Esophagus (tissue), 2 donors: ENCODE data around the gene TREX2. TPM values are rescaled to one million over a fixed set of nuclear protein-coding genes. Genes with fewer than 3 reads are reported as not detected.

Experiments used
- H3K27ac ChIP-seq, 2 donors: one replicate each; pipeline ENCODE4 v1.5.1; 2013; ENCODE audit warnings: low read depth in 2 of 2, mild to moderate bottlenecking in 2 of 2, inconsistent platforms in 1 of 2, low read length in 1 of 2, moderate library complexity in 1 of 2
- H3K27me3 ChIP-seq, 2 donors: one replicate each; pipeline ENCODE4 v1.6.1; 2013; ENCODE audit warnings: low read length in 2 of 2, control low read depth in 1 of 2, mild to moderate bottlenecking in 1 of 2; ENCODE audit not compliant: insufficient read depth in 2 of 2, control insufficient read depth in 1 of 2
- H3K36me3 ChIP-seq, 2 donors: one replicate each; pipeline ENCODE4 v1.6.1; 2013; ENCODE audit warnings: low read length in 1 of 2; ENCODE audit not compliant: control insufficient read depth in 2 of 2, insufficient read depth in 2 of 2
- H3K4me1 ChIP-seq, 2 donors: one replicate each; pipeline ENCODE4 v1.6.1; 2013; ENCODE audit warnings: low read length in 1 of 2; ENCODE audit not compliant: control insufficient read depth in 2 of 2, insufficient read depth in 2 of 2
- H3K4me3 ChIP-seq, 2 donors: one replicate each; pipeline ENCODE4 v1.5.1; 2013; ENCODE audit warnings: low read length in 2 of 2, mild to moderate bottlenecking in 2 of 2, low read depth in 1 of 2, moderate library complexity in 1 of 2
- H3K9me3 ChIP-seq, 2 donors: one replicate each; pipeline ENCODE4 v1.6.1; 2013; ENCODE audit warnings: mild to moderate bottlenecking in 2 of 2, low read depth in 1 of 2, low read length in 1 of 2, moderate library complexity in 1 of 2; ENCODE audit not compliant: control insufficient read depth in 2 of 2, insufficient read depth in 1 of 2
- WGBS, 2 donors: extraction: QIAGEN DNeasy Blood & Tissue Kit; methylation state at CpG; one replicate each; pipeline ENCODE4 v1.1.7; 2013; 5-methylcytosine and 5-hydroxymethylcytosine counted together
- polyA plus RNA-seq, 2 donors: library from polyadenylated mRNA; stranded (reverse); fragments of 200-250 nt; gene quantifications; one replicate each; pipeline ENCODE4 v1.2.3, GENCODE V29; 2013
- donor health status: healthy with polysubstance abuse.
- donor health status: Bipolar disorder and iron deficiency.

The TREX2 gene
- polyA plus RNA-seq, 2 donors, result 1.9 to 2.8 TPM

DNA sequence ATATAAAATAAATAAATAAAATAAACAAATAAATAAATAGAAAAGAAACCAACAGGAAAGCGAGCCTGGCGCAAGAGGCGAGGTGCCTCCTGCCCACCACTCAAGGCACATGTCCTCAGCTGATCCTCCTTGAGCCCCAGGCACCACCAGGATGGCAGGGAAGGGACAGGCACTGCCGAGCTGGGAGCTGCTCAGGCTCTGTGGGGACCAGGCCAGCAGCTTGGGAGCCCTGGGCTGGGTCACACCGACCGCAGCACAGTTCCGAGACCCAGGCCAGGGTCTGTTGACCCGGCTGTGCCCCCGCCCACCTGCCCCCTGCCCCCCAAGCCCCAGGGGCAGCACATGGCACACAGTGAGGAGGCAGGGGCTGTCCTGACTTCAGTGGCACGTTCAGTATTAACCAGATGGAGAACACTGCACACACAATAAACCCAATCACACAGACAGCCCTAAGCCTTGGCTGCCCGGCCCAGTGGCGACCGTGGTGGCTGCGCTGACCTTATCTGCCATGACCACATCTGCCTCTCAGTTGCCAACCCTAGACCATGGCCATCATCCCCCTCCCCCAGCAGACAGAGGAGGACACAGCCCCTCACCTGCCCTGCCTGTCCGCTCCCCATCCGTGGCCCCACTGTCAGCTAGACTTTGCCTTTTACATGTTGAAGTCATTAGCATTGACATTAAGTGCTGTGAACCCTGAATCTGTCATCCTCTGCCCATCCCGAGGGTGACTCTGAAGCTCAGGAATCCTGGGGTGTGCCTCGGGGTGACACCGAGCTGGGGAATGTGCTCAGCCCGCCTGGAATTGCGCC is 2.9 kb upstream of the TREX2 start:
- Histone ChIP-seq H3K4me3 (no peak overlapping the region), H3K9me3 (no peaks in the 10 kb centered on the region), H3K27me3 (no peaks in the 10 kb centered on the region), H3K27ac (no peak overlapping the region), H3K4me1 (peaks cover 0 to 5% of the 10 kb centered on the region in 2 donors), H3K36me3 (no peaks in the 10 kb centered on the region)
- 91 to 96% methylated on average over 21 of the region's 21 CpGs for WGBS, 2 donors

DNA sequence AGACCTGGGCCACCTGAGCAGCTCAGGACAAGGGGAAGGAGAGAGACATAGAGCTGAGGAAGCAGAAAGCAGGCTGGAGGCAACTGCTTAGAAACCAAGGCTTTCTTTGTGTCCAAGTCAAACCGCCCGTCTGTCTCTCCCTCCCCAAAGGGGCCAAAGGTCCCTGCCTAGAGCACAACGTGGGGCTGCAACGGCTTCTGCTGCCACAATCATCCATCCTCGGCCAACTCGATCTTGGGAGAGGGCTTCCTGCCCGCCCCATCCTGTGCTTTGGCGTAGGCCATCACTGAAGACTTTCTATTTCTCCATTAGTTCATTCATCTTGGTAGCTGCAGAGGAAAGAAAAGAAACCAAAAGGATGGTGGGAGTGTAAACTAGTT is 1.7 kb upstream of the TREX2 start:
- Histone ChIP-seq H3K27ac (no peak overlapping the region), H3K27me3 (no peaks in the 10 kb centered on the region), H3K4me1 (peaks cover 0 to 5% of the 10 kb centered on the region in 2 donors), H3K9me3 (no peaks in the 10 kb centered on the region), H3K36me3 (no peaks in the 10 kb centered on the region), H3K4me3 (no peak overlapping the region)
- WGBS, 2 donors, result 84 to 89% methylated on average over 8 of the region's 8 CpGs

DNA sequence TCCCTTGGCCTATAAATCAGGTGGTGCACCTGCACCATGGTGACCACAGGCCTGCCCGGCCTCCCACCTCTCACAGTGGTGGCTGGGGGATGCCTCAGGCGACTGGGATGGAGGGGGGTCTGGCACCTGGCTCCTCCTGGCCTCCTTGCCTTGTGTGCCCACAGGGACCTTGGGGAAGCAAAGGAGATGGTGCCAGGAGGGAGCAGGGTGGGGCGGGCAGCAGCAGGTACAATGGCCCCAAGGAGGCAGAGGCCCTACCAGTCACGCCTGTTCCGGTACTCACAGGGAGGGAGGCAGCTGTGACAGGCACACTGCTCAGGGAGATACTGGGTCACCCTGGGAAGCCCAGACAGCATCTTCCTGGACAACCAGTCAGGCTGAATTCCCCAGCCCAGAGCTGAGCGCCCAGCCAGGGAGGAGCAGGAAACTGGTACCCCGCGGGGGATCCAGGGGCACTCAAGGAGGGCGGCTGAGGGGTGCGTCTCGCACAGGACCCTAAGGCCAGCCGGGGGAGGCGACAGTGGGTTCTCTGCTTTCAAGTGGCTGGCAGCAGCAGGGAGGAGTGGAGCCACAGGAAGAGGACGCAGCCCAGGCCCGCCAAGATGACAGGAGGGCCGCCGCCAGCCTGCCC is 1.2 kb upstream of the TREX2 start:
- Histone ChIP-seq H3K4me3 (no peak overlapping the region), H3K27ac (no peak overlapping the region), H3K36me3 (no peaks in the 10 kb centered on the region), H3K27me3 (no peaks in the 10 kb centered on the region), H3K4me1 (peaks cover 0 to 5% of the 10 kb centered on the region in 2 donors), H3K9me3 (no peaks in the 10 kb centered on the region)
- WGBS, 2 donors, result 90 to 91% methylated on average over 16 to 17 of the region's 17 CpGs

DNA sequence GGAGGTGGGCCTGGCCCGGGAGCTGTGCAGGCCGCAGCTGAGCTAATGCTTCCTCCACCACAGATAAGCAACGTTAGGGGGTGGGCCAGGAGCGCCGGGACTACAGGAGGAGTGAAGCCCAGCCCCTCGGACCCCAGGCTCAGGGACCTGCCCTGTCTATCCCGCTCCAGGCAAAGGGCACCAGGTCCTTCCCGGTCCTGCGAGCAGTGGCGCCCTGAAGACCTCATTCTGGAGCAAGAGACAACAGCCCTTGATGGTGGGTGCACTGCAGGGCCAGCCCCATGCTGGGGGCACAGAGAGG is 730 bp upstream of the TREX2 start:
- 85 to 87% methylated on average over 10 of the region's 10 CpGs for WGBS, 2 donors
- H3K9me3 ChIP-seq, result no peaks in the 10 kb centered on the region
- H3K36me3 ChIP-seq, result no peaks in the 10 kb centered on the region
- peaks cover 0 to 5% of the 10 kb centered on the region in 2 donors for H3K4me1 ChIP-seq
- H3K27me3 ChIP-seq, result no peaks in the 10 kb centered on the region
- no peak overlapping the region for H3K4me3 ChIP-seq
- H3K27ac ChIP-seq, result no peak overlapping the region

DNA sequence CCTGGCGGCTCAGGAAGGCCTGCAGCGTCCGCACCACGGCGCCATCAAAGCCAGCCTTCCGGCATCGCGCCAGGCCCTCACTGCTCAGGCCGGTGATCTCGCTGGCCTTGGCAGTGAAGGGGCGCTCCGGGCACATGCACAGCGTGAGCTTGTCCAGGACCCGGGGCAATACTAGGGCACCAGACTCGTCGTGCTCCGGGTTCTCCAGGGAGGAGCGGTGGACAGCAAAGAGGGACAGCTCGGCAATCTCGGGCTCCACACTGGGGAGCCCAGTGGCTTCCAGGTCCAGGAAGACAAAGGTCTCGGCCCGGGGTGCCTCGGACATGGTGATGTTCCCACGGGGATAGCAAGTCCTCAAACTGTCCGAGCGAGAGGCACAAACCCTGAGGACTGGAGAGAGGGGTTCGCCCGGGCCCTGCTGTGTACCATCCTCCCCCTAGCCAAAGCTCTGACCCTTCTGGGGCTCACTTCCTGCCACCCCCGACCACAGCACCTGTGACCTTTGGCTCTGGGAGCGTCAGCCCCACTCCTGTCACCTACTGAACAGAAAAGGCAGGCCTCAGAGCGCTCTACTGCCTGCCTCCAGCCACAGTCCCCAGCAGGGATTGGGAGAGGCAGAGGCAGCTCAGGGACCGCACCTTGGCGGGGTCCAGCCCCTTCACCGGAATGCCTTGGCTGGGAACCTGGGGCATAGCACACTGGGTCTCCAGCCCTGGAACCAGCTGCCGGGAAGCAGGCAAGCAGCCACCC is 575 bp downstream of the TREX2 start:
- Histone ChIP-seq H3K9me3 (no peaks in the 10 kb centered on the region), H3K36me3 (no peaks in the 10 kb centered on the region), H3K27ac (no peak overlapping the region), H3K4me1 (peaks cover 0 to 5% of the 10 kb centered on the region in 2 donors), H3K27me3 (no peaks in the 10 kb centered on the region), H3K4me3 (no peak overlapping the region)
- WGBS, 2 donors, result 80 to 86% methylated on average over 33 to 35 of the region's 35 CpGs

DNA sequence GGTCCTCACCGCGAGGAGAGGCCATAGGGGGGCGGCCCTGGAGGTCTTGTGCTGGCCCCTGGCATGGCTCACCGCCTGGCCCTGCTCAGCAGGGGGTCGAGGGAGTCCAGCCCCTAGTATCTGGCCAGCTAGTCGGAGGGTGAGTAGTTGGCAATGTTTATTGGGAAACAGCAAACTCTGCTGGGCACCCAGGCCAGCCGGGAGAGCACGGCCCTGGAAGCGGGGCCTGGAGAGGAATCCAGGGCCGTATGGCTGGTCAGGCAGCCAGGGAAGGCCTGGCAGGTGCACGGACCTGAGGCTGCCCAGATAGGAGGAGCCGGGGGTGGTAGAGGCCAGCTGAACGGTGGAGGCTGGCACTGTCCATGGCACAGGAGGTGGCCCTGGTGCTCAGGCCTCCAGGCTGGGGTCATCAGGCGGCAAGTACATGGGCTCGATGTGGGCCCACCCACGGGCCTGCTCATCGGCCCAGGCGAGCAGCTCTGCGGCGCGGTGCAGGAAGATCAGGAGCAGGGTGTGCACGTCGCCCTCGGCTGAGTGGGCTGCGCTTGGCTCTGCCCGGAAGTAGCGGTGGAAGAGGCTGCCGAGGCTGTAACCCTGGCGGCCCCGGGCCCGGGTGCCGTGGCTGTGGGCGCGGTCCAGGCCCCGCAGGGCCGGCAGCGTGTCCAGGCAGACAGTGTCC is 1.4 kb downstream of the TREX2 start:
- H3K9me3 ChIP-seq, result no peaks in the 10 kb centered on the region
- no peak overlapping the region for H3K27ac ChIP-seq
- H3K4me3 ChIP-seq, result no peak overlapping the region
- 87 to 89% methylated on average over 32 to 37 of the region's 37 CpGs for WGBS, 2 donors
- H3K27me3 ChIP-seq, result no peaks in the 10 kb centered on the region
- peaks cover 0 to 5% of the 10 kb centered on the region in 2 donors for H3K4me1 ChIP-seq
- no peaks in the 10 kb centered on the region for H3K36me3 ChIP-seq

DNA sequence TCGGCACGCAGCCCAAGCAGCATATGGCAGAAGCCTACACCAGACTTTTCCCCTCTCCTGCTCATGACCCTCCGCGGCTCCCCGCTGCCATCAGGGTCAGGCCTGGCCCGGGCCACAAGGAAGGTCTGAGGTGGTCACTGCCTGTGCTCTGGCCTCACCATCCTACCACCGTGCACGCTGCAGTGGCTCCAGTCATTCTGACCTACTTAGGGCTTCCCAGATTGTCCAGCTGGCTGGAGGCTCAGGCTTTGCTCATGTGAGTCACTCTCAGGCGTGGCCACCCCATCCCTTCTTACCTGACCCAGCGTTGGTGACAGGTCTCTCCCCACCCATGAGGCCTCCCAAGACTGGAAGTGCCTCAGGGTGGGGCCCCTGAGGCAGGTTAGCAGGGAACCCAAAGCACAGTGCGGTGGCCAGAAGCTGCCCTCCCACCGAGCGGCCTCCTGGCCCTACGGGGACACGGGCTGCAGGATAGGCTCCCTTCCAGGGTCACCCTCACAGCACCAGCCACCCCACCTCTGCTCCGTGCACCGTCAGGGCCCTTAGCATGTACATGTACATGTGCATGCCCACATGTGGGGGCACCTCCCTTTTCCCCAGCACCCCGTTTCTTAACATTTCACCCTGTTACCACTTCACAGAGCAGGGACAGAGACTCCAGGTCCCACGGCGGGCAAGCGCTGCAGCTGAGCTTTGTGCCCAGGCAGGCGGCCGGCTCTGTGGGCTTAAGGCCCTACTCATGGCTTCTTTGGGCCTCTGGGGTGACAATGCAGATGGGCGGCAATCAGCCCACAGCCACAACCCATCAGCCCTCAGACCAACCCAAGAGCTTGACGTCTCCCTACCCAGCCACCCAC is 2.2 kb downstream of the TREX2 start:
- Histone ChIP-seq H3K4me1 (peaks cover 0 to 5% of the 10 kb centered on the region in 2 donors), H3K27ac (no peak overlapping the region), H3K4me3 (no peak overlapping the region), H3K9me3 (no peaks in the 10 kb centered on the region), H3K27me3 (no peaks in the 10 kb centered on the region), H3K36me3 (no peaks in the 10 kb centered on the region)
- 82 to 83% methylated on average over 25 of the region's 25 CpGs for WGBS, 2 donors

DNA sequence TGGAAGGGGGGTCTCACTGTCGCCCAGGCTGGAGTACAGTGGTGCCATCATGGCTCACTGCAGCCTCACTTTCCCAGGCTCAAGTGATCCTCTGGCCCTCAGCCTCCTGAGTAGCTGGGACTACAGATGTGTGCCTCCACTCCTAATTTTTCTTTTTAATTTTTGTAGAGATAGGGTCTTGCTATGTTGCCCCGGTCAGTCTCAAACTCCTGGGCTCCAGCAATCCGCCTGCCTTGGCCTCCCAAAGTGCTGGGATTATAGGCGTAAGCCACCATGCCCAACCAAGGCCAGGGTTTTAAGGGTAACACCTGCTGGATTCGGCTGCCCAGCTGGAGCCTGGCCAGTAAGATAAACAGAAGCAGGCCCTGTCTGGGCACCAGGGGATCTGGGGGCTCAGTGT is 3.4 kb downstream of the TREX2 start:
- WGBS, 2 donors, result 77 to 82% methylated on average over 5 of the region's 5 CpGs
- Histone ChIP-seq H3K4me1 (peaks cover 0 to 5% of the 10 kb centered on the region in 2 donors), H3K27ac (no peak overlapping the region), H3K9me3 (no peaks in the 10 kb centered on the region), H3K36me3 (no peaks in the 10 kb centered on the region), H3K4me3 (no peak overlapping the region), H3K27me3 (no peaks in the 10 kb centered on the region)

DNA sequence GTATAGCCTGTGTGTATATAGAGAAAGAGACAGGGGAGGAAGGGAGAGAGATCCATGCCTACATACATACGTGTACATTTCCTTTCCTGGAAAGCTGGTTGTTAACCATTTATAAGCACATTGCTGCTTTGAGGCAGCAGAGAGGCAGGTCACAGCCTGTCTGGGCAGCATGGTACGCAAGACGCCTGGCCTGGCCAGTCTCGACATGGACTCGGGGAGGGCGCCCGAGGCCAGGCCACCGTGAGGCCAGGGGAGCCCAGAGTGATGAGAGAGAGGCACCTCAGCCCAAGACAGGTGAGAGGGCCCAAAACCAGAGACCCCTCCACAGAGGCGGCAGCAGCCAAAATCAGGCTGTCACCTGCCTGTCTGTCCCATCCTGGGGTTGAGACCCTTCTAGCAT is 3.9 kb downstream of the TREX2 start:
- Histone ChIP-seq H3K36me3 (no peaks in the 10 kb centered on the region), H3K4me1 (peaks cover 0 to 5% of the 10 kb centered on the region in 2 donors), H3K27me3 (peaks cover 0 to 2% of the 10 kb centered on the region in 2 donors), H3K9me3 (no peaks in the 10 kb centered on the region), H3K27ac (no peak overlapping the region), H3K4me3 (no peak overlapping the region)
- 45 to 64% methylated on average over 9 of the region's 9 CpGs for WGBS, 2 donors
